Neural progenitor cell (in vitro differentiated cells): Measurements from ENCODE around the gene HMGB2.

Source experiments
- CTCF ChIP-seq: fragments of 200-600 bp; sonication (generic); IDR thresholded peaks from 2 replicates; pipeline ENCODE4 v1.5.1; 2017; ENCODE audit warnings: antibody characterized with exemption, mild to moderate bottlenecking
- EZH2phosphoT487 ChIP-seq: fragments of 200-600 bp; sonication (generic); IDR thresholded peaks from 2 replicates; pipeline ENCODE4 v1.6.1; 2017; ENCODE audit warnings: antibody characterized with exemption

GRCh38 chr4:173345648-173346047, 11.5 kb upstream of the HMGB2 start:
- TF ChIP-seq CTCF: no peak
- no peak for TF ChIP-seq EZH2phosphoT487
